ENCODE measurements around the gene SLC4A3.

The SLC4A3 gene

GRCh38 chr2:219634171-219634940 lies 6.9 kb downstream of the SLC4A3 start:
- H2BK15ac ChIP-seq (ENCODE audit: low read length): no peak overlapping the region
- no peak overlapping the region for H2BK5ac ChIP-seq (ENCODE audit: low read length)
- H3K9me3 ChIP-seq (replicated peaks in 1 of 2; ENCODE audit: control insufficient read depth in 2 of 2, insufficient read depth in 1 of 2, low read depth in 1 of 2, low read length in 2 of 2): peaks cover 0 to 4% of the 10 kb centered on the region in 2 donors
- H3K23ac ChIP-seq (ENCODE audit: low read depth, low read length, poor library complexity): peak overlapping the region; percentile 40
- no peak overlapping the region for H4K91ac ChIP-seq (ENCODE audit: low read depth, low read length, poor library complexity)
- no peak overlapping the region for H2AK5ac ChIP-seq (ENCODE audit: low read depth, low read length)
- no peak for DNase-seq (ENCODE audit: low spot score)
- no peaks in the 10 kb centered on the region for H3K4me1 ChIP-seq (ENCODE audit: control insufficient read depth in 2 of 2, insufficient read depth in 1 of 2, low read depth in 1 of 2, low read length in 2 of 2)
- no peak overlapping the region for H4K8ac ChIP-seq (ENCODE audit: low read depth, low read length)
- peaks cover 0 to 1% of the 10 kb centered on the region in 2 donors for H3K36me3 ChIP-seq (replicated peaks in 1 of 2; ENCODE audit: control insufficient read depth in 2 of 2, insufficient read depth in 2 of 2, low read length in 2 of 2)
- no peak overlapping the region for H3K4me2 ChIP-seq (ENCODE audit: insufficient read depth, low read length, poor library complexity, severe bottlenecking)
- no peak overlapping the region for H2AFZ ChIP-seq (ENCODE audit: low read length)
- H3K18ac ChIP-seq (ENCODE audit: low read length): no peak overlapping the region
- peak overlapping the region in 1 of 2 donors; percentile 9 for H3K4me3 ChIP-seq (ENCODE audit: low read length in 2 of 2)
- no CpG with 5 or more reads among the region's 15 CpGs for WGBS, 2 donors (ENCODE audit: extremely low coverage in 2 of 2, insufficient read length in 2 of 2, insufficient replicate concordance in 1 of 2)
- H3K14ac ChIP-seq (ENCODE audit: low read length): no peak overlapping the region
- peak overlapping the region; percentile 26 for H3K4ac ChIP-seq (ENCODE audit: low read length)
- no peak overlapping the region for H2BK120ac ChIP-seq (ENCODE audit: low read depth, low read length)
- H2BK12ac ChIP-seq (ENCODE audit: low read length): no peak overlapping the region
- H3K79me1 ChIP-seq (ENCODE audit: low read depth, low read length): peaks cover 1% of the 10 kb centered on the region
- H3K9ac ChIP-seq (ENCODE audit: low read depth, low read length, poor library complexity): no peak overlapping the region
- H3K27ac ChIP-seq (replicated peaks; ENCODE audit: low read length): no peak overlapping the region
- H3K27me3 ChIP-seq (ENCODE audit: control insufficient read depth in 3 of 3, insufficient read depth in 3 of 3, low read depth in 1 of 3, low read length in 3 of 3): no peaks in the 10 kb centered on the region

- H4K91ac ChIP-seq (ENCODE audit: low read depth, low read length, poor library complexity): no peak overlapping the region
- no peak overlapping the region for H3K23ac ChIP-seq (ENCODE audit: low read depth, low read length, poor library complexity)
- H2BK120ac ChIP-seq (ENCODE audit: low read depth, low read length): no peak overlapping the region
- WGBS, 2 donors (ENCODE audit: extremely low coverage in 2 of 2, insufficient read length in 2 of 2, insufficient replicate concordance in 1 of 2): no CpG with 5 or more reads among the region's 22 CpGs
- no peak overlapping the region for H3K4ac ChIP-seq (ENCODE audit: low read length)
- no peak overlapping the region for H2BK15ac ChIP-seq (ENCODE audit: low read length)
- DNase-seq (ENCODE audit: low spot score): no peak
- no peak overlapping the region for H2BK12ac ChIP-seq (ENCODE audit: low read length)
- peaks cover 0 to 4% of the 10 kb centered on the region in 2 donors for H3K9me3 ChIP-seq (replicated peaks in 1 of 2; ENCODE audit: control insufficient read depth in 2 of 2, insufficient read depth in 1 of 2, low read depth in 1 of 2, low read length in 2 of 2)
- H3K36me3 ChIP-seq (replicated peaks in 1 of 2; ENCODE audit: control insufficient read depth in 2 of 2, insufficient read depth in 2 of 2, low read length in 2 of 2): peaks cover 0 to 1% of the 10 kb centered on the region in 2 donors
- peak overlapping the region; percentile 74 for H3K18ac ChIP-seq (ENCODE audit: low read length)
- no peak overlapping the region for H2AK5ac ChIP-seq (ENCODE audit: low read depth, low read length)
- peaks cover 1% of the 10 kb centered on the region for H3K79me1 ChIP-seq (ENCODE audit: low read depth, low read length)
- H3K27me3 ChIP-seq (ENCODE audit: control insufficient read depth in 3 of 3, insufficient read depth in 3 of 3, low read depth in 1 of 3, low read length in 3 of 3): no peaks in the 10 kb centered on the region
- no peak overlapping the region for H3K27ac ChIP-seq (replicated peaks; ENCODE audit: low read length)
- no peak overlapping the region for H4K8ac ChIP-seq (ENCODE audit: low read depth, low read length)
- H3K9ac ChIP-seq (ENCODE audit: low read depth, low read length, poor library complexity): peak overlapping the region; percentile 72
- no peak overlapping the region for H2BK5ac ChIP-seq (ENCODE audit: low read length)
- H3K4me3 ChIP-seq (ENCODE audit: low read length in 2 of 2): no peak overlapping the region
- no peaks in the 10 kb centered on the region for H3K4me1 ChIP-seq (ENCODE audit: control insufficient read depth in 2 of 2, insufficient read depth in 1 of 2, low read depth in 1 of 2, low read length in 2 of 2)
- no peak overlapping the region for H3K4me2 ChIP-seq (ENCODE audit: insufficient read depth, low read length, poor library complexity, severe bottlenecking)
- H3K14ac ChIP-seq (ENCODE audit: low read length): peak overlapping the region; percentile 17
- H2AFZ ChIP-seq (ENCODE audit: low read length): no peak overlapping the region
Measured at GRCh38 chr2:219634951-219635751, 7.7 kb downstream of the SLC4A3 start.

- no peak overlapping the region for H3K27ac ChIP-seq (replicated peaks; ENCODE audit: low read length)
- no peak overlapping the region for H3K14ac ChIP-seq (ENCODE audit: low read length)
- peak overlapping the region; percentile 43 for H2AK5ac ChIP-seq (ENCODE audit: low read depth, low read length)
- H2AFZ ChIP-seq (ENCODE audit: low read length): no peak overlapping the region
- no peak overlapping the region for H2BK5ac ChIP-seq (ENCODE audit: low read length)
- H3K9ac ChIP-seq (ENCODE audit: low read depth, low read length, poor library complexity): peak overlapping the region; percentile 4
- H2BK12ac ChIP-seq (ENCODE audit: low read length): no peak overlapping the region
- H3K18ac ChIP-seq (ENCODE audit: low read length): no peak overlapping the region
- no peaks in the 10 kb centered on the region for H3K27me3 ChIP-seq (ENCODE audit: control insufficient read depth in 3 of 3, insufficient read depth in 3 of 3, low read depth in 1 of 3, low read length in 3 of 3)
- no peak overlapping the region for H3K4me2 ChIP-seq (ENCODE audit: insufficient read depth, low read length, poor library complexity, severe bottlenecking)
- H2BK15ac ChIP-seq (ENCODE audit: low read length): no peak overlapping the region
- no peak overlapping the region for H4K8ac ChIP-seq (ENCODE audit: low read depth, low read length)
- peak overlapping the region; percentile 40 for H3K23ac ChIP-seq (ENCODE audit: low read depth, low read length, poor library complexity)
- H2BK120ac ChIP-seq (ENCODE audit: low read depth, low read length): no peak overlapping the region
- no peaks in the 10 kb centered on the region for H3K4me1 ChIP-seq (ENCODE audit: control insufficient read depth in 2 of 2, insufficient read depth in 1 of 2, low read depth in 1 of 2, low read length in 2 of 2)
- peaks cover 1% of the 10 kb centered on the region for H3K79me1 ChIP-seq (ENCODE audit: low read depth, low read length)
- no peak overlapping the region for H3K4ac ChIP-seq (ENCODE audit: low read length)
- peaks cover 0 to 1% of the 10 kb centered on the region in 2 donors for H3K36me3 ChIP-seq (replicated peaks in 1 of 2; ENCODE audit: control insufficient read depth in 2 of 2, insufficient read depth in 2 of 2, low read length in 2 of 2)
- no peak overlapping the region for H4K91ac ChIP-seq (ENCODE audit: low read depth, low read length, poor library complexity)
- H3K9me3 ChIP-seq (replicated peaks in 1 of 2; ENCODE audit: control insufficient read depth in 2 of 2, insufficient read depth in 1 of 2, low read depth in 1 of 2, low read length in 2 of 2): peaks cover 0 to 4% of the 10 kb centered on the region in 2 donors
- no CpG with 5 or more reads among the region's 24 CpGs for WGBS, 2 donors (ENCODE audit: extremely low coverage in 2 of 2, insufficient read length in 2 of 2, insufficient replicate concordance in 1 of 2)
- no peak overlapping the region for H3K4me3 ChIP-seq (ENCODE audit: low read length in 2 of 2)
- DNase-seq (ENCODE audit: low spot score): no peak
Measured at GRCh38 chr2:219636144-219636915, 8.9 kb downstream of the SLC4A3 start.
